K562 (cell line): ENCODE results near the gene INSL3. TPM values are rescaled to one million over a fixed set of nuclear protein-coding genes. Genes with fewer than 3 reads are reported as not detected.

ENCODE experiments used
- ARID2 ChIP-seq: fragments of 450-650 bp; IDR thresholded peaks from 2 replicates; pipeline ENCODE4 v1.6.1; 2017; ENCODE audit warnings: antibody characterized with exemption, mild to moderate bottlenecking
- ATF1 ChIP-seq, 2 experiments: fragments of 450-650 bp in 1 of 2; IDR thresholded peaks; 2 replicates each; pipeline ENCODE4 v1.6.1; 2016; ENCODE audit warnings: missing compliant biosample characterization in 1 of 2, missing genetic modification characterization in 1 of 2
- CHD2 ChIP-seq: IDR thresholded peaks from 2 replicates; pipeline ENCODE4 v1.6.1; 2011; ENCODE audit warnings: low read depth, low read length
- ETS1 ChIP-seq: conservative IDR thresholded peaks from 2 replicates; pipeline ENCODE4 v1.6.1; 2011; ENCODE audit warnings: low read depth, mild to moderate bottlenecking, low read length; ENCODE audit not compliant: control insufficient read depth
- HDAC2 ChIP-seq: fragments of 450-650 bp; IDR thresholded peaks from 2 replicates; pipeline ENCODE4 v1.6.1; 2016; ENCODE audit warnings: mild to moderate bottlenecking
- MCM2 ChIP-seq: fragments of 450-650 bp; IDR thresholded peaks from 2 replicates; pipeline ENCODE4 v1.6.1; 2017; ENCODE audit warnings: low read depth, mild to moderate bottlenecking
- NCOA1 ChIP-seq: fragments of 450-650 bp; IDR thresholded peaks from 2 replicates; pipeline ENCODE4 v1.6.1; 2016; ENCODE audit warnings: low read depth
- PATZ1 ChIP-seq: fragments of 250-450 bp; sonication (Bioruptor Pico); IDR thresholded peaks from 2 replicates; pipeline ENCODE4 v1.5.0; 2020; ENCODE audit warnings: mild to moderate bottlenecking, borderline replicate concordance
- SFPQ ChIP-seq: fragments of 200-400 bp; formaldehyde crosslinking; IDR thresholded peaks from 2 replicates; pipeline ENCODE4 v1.6.1; 2017; ENCODE audit warnings: mild to moderate bottlenecking, low read depth, low read length, moderate library complexity
- SLC30A9 ChIP-seq: fragments of 250-450 bp; sonication (Bioruptor Pico); IDR thresholded peaks from 2 replicates; pipeline ENCODE4 v1.8.0; 2022; ENCODE audit warnings: mild to moderate bottlenecking, moderate library complexity
- SMARCE1 ChIP-seq: fragments of 450-650 bp; IDR thresholded peaks from 2 replicates; pipeline ENCODE4 v1.7.1; 2016; ENCODE audit warnings: mild to moderate bottlenecking
- STAT5B ChIP-seq: fragments of 250-450 bp; sonication (Bioruptor Pico); IDR thresholded peaks from 2 replicates; pipeline ENCODE4 v1.8.0; 2021; ENCODE audit warnings: mild to moderate bottlenecking, inconsistent platforms
- TFAP4 ChIP-seq: sonication (generic); formaldehyde crosslinking; IDR thresholded peaks from 2 replicates; pipeline ENCODE4 v1.8.0; 2022; ENCODE audit warnings: missing genetic modification reagents, mild to moderate bottlenecking, moderate library complexity, borderline replicate concordance
- ZNF174 ChIP-seq: fragments of 250-450 bp; sonication (Bioruptor Pico); IDR thresholded peaks from 2 replicates; pipeline ENCODE4 v1.4.0; 2020; ENCODE audit warnings: mild to moderate bottlenecking
- ZNF175 ChIP-seq: fragments of 200-800 bp; sonication (Bioruptor generic); IDR thresholded peaks from 2 replicates; pipeline ENCODE4 v1.6.1; 2016; ENCODE audit warnings: low read depth, mild to moderate bottlenecking, missing genetic modification characterization, missing compliant biosample characterization
- polyA plus RNA-seq, 8 experiments: library from polyadenylated mRNA; depleted of rRNA in 4 of 8; stranded (reverse) in 5 of 8; unstranded in 3 of 8; fragments of >200 nt; fragmentation: Nextera tagmentation in 2 of 8; fragmentation: Illumina TruSeq in 1 of 8; extraction: Ambion mirVana in 2 of 8; extraction: Trizol in 1 of 8; gene quantifications; 2 replicates each; pipeline versions ENCODE4 v1.2.1 to v1.2.3, GENCODE V29; 2011 to 2014; ENCODE audit warnings: inconsistent platforms in 1 of 8, missing spikeins in 1 of 8
- total RNA-seq, 7 experiments: library from RNA; depleted of rRNA in 6 of 7; stranded (reverse); fragments of >200 nt in 6 of 7; fragmentation: Illumina TruSeq in 2 of 7; extraction: Trizol in 2 of 7; gene quantifications; 2 replicates each; pipeline versions ENCODE4 v1.2.1 to v1.2.3, GENCODE V29; 2011 to 2021; ENCODE audit warnings: low replicate concordance in 1 of 7
- TF ChIP-seq, protein P1 (sequence below): fragments of 450-650 bp; IDR thresholded peaks from 2 replicates; pipeline ENCODE4 v1.6.1; 2016; ENCODE audit warnings: low read depth, mild to moderate bottlenecking, moderate library complexity
- TF ChIP-seq, protein P2 (sequence below), 2 experiments: fragments of 450-650 bp; IDR thresholded peaks; 2 replicates each; pipeline ENCODE4 v1.6.1; 2016

INSL3 gene
- total and polyA plus RNA-seq, 9 of the 15 experiments (the other 6 are each of a cell fraction or from before 2014, with no cell fraction given) = not detected

- TF ChIP-seq PATZ1 = no peak
- no peak for TF ChIP-seq ZNF175 (CRISPR knock-in tag)
- TF ChIP-seq SFPQ = no peak
- no peak for TF ChIP-seq ATF1 (CRISPR knock-in tag; IDR thresholded peaks at IDR 0.05)
- TF ChIP-seq ATF1 (tag; IDR thresholded peaks at IDR 0.05) = peak; percentile 42; the same call in 1 of the 2 replicates
- TF ChIP-seq HDAC2 = peak; percentile 89
- 0 out of 2 replicates have a peak, but pooled peaks have one; percentile 43 for TF ChIP-seq ETS1
- TF ChIP-seq CHD2 = no peak
- TF ChIP-seq, protein P1, sequence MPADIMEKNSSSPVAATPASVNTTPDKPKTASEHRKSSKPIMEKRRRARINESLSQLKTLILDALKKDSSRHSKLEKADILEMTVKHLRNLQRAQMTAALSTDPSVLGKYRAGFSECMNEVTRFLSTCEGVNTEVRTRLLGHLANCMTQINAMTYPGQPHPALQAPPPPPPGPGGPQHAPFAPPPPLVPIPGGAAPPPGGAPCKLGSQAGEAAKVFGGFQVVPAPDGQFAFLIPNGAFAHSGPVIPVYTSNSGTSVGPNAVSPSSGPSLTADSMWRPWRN = peak; percentile 23; the same call in 1 of the 2 replicates
- TF ChIP-seq, protein P2, sequence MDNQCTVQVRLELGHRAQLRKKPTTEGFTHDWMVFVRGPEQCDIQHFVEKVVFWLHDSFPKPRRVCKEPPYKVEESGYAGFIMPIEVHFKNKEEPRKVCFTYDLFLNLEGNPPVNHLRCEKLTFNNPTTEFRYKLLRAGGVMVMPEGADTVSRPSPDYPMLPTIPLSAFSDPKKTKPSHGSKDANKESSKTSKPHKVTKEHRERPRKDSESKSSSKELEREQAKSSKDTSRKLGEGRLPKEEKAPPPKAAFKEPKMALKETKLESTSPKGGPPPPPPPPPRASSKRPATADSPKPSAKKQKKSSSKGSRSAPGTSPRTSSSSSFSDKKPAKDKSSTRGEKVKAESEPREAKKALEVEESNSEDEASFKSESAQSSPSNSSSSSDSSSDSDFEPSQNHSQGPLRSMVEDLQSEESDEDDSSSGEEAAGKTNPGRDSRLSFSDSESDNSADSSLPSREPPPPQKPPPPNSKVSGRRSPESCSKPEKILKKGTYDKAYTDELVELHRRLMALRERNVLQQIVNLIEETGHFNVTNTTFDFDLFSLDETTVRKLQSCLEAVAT (IDR thresholded peaks at IDR 0.05) = 0 out of 4 replicates have a peak, but pooled peaks of 1 of the 2 experiments have one; percentile 29
- TF ChIP-seq ARID2 = no peak
- TF ChIP-seq SMARCE1 = peak; percentile 48; the same call in 1 of the 2 replicates
- TF ChIP-seq NCOA1 = no peak
- TF ChIP-seq ZNF174 (CRISPR knock-in tag) = no peak
- no peak for TF ChIP-seq MCM2
- no peak for TF ChIP-seq STAT5B (CRISPR knock-in tag)
- no peak for TF ChIP-seq SLC30A9 (CRISPR knock-in tag)
- TF ChIP-seq TFAP4 (CRISPR knock-in tag) = peak; percentile 53; the same call in 1 of the 2 replicates
Observed at GRCh38 chr19:17794731-17795494, 26.4 kb downstream of the INSL3 start, which contains the start of gene B3GNT3 (continued).
